HepG2 (cell line): ENCODE measurements around the gene FBXO33. TPM values are rescaled to one million over a fixed set of nuclear protein-coding genes. Genes with fewer than 3 reads are reported as not detected.

Experiments used
- CBX2 ChIP-seq, 2 experiments: fragments of 200-600 bp in 1 of 2; sonication (generic); formaldehyde crosslinking in 1 of 2; IDR thresholded peaks; 2 replicates each; pipeline versions ENCODE4 v1.7.0 to v1.8.1; 2018 to 2022; ENCODE audit warnings: low read depth in 2 of 2, low read length in 1 of 2, mild to moderate bottlenecking in 1 of 2, missing genetic modification reagents in 1 of 2
- CENPX ChIP-seq: sonication (generic); formaldehyde crosslinking; IDR thresholded peaks from 2 replicates; pipeline ENCODE4 v1.9.0; 2021; ENCODE audit warnings: mild to moderate bottlenecking, missing genetic modification reagents, moderate library complexity
- ELF4 ChIP-seq: sonication (generic); formaldehyde crosslinking; IDR thresholded peaks from 2 replicates; pipeline ENCODE4 v1.5.0; 2020; ENCODE audit warnings: missing genetic modification reagents, mild to moderate bottlenecking, moderate library complexity, borderline replicate concordance
- ISX ChIP-seq: sonication (generic); formaldehyde crosslinking; conservative IDR thresholded peaks from 2 replicates; pipeline ENCODE4 v1.5.0; 2020; ENCODE audit warnings: missing genetic modification reagents
- KDM3A ChIP-seq: IDR thresholded peaks from 2 replicates; pipeline ENCODE4 v1.6.1; 2018; ENCODE audit warnings: low read depth, missing compliant biosample characterization
- MIXL1 ChIP-seq: IDR thresholded peaks from 2 replicates; pipeline ENCODE4 v1.6.1; 2016
- MXI1 ChIP-seq: IDR thresholded peaks from 3 replicates; pipeline ENCODE4 v1.6.1; 2012; ENCODE audit warnings: low read depth, low read length, inconsistent platforms, borderline replicate concordance
- NCOA1 ChIP-seq: sonication (generic); formaldehyde crosslinking; IDR thresholded peaks from 2 replicates; pipeline ENCODE4 v1.9.0; 2021; ENCODE audit warnings: missing genetic modification reagents
- NONO ChIP-seq, 2 experiments: fragments of 450-650 bp in 1 of 2; sonication (generic) in 1 of 2; formaldehyde crosslinking in 1 of 2; IDR thresholded peaks in 1 of 2; conservative IDR thresholded peaks in 1 of 2; 2 replicates each; pipeline versions ENCODE4 v1.6.1 to v1.8.0; 2017 to 2022; ENCODE audit warnings: mild to moderate bottlenecking in 1 of 2, missing genetic modification reagents in 1 of 2, moderate library complexity in 1 of 2
- NR2C2 ChIP-seq: sonication (generic); formaldehyde crosslinking; IDR thresholded peaks from 2 replicates; pipeline ENCODE4 v1.4.0; 2020; ENCODE audit warnings: missing genetic modification reagents, mild to moderate bottlenecking, moderate library complexity, borderline replicate concordance
- PITX1 ChIP-seq: sonication (generic); formaldehyde crosslinking; IDR thresholded peaks from 2 replicates; pipeline ENCODE4 v1.5.1; 2020; ENCODE audit warnings: mild to moderate bottlenecking, missing genetic modification reagents
- SETDB1 ChIP-seq: sonication (generic); formaldehyde crosslinking; IDR thresholded peaks from 2 replicates; pipeline ENCODE4 v1.5.1; 2020; ENCODE audit warnings: missing genetic modification reagents, mild to moderate bottlenecking, borderline replicate concordance
- SMARCC2 ChIP-seq: fragments of 450-650 bp; IDR thresholded peaks from 2 replicates; pipeline ENCODE4 v1.6.1; 2017; ENCODE audit warnings: antibody characterized with exemption, mild to moderate bottlenecking
- THAP9 ChIP-seq: sonication (generic); formaldehyde crosslinking; IDR thresholded peaks from 2 replicates; pipeline ENCODE4; 2020; ENCODE audit warnings: missing genetic modification reagents, mild to moderate bottlenecking, borderline replicate concordance
- ZBTB1 ChIP-seq: sonication (generic); formaldehyde crosslinking; IDR thresholded peaks from 2 replicates; pipeline ENCODE4 v1.4.0; 2020; ENCODE audit warnings: missing genetic modification reagents, borderline replicate concordance
- ZBTB8A ChIP-seq: sonication (generic); formaldehyde crosslinking; IDR thresholded peaks from 2 replicates; pipeline ENCODE4 v1.4.0; 2020; ENCODE audit warnings: mild to moderate bottlenecking, low read depth, missing genetic modification reagents, borderline replicate concordance
- ZC3H4 ChIP-seq: sonication (generic); formaldehyde crosslinking; IDR thresholded peaks from 2 replicates; pipeline ENCODE4 v1.4.0; 2020; ENCODE audit warnings: missing genetic modification reagents, borderline replicate concordance
- ZNF101 ChIP-seq: sonication (generic); formaldehyde crosslinking; IDR thresholded peaks from 2 replicates; pipeline ENCODE4 v1.4.0; 2020; ENCODE audit warnings: mild to moderate bottlenecking, low read depth, missing genetic modification reagents, borderline replicate concordance
- ZNF12 ChIP-seq: sonication (generic); formaldehyde crosslinking; IDR thresholded peaks from 2 replicates; pipeline ENCODE4 v1.5.0; 2020; ENCODE audit warnings: missing genetic modification reagents
- ZNF138 ChIP-seq: sonication (generic); formaldehyde crosslinking; IDR thresholded peaks from 2 replicates; pipeline ENCODE4 v1.5.0; 2020; ENCODE audit warnings: mild to moderate bottlenecking, low read depth, missing genetic modification reagents
- ZNF160 ChIP-seq: sonication (generic); formaldehyde crosslinking; IDR thresholded peaks from 2 replicates; pipeline ENCODE4 v1.8.0; 2022; ENCODE audit warnings: mild to moderate bottlenecking, inconsistent platforms, missing genetic modification reagents
- ZNF205 ChIP-seq: IDR thresholded peaks from 2 replicates; pipeline ENCODE4 v1.6.1; 2018; ENCODE audit warnings: missing biosample characterization, missing genetic modification reagents
- ZNF263 ChIP-seq: sonication (generic); formaldehyde crosslinking; IDR thresholded peaks from 2 replicates; pipeline ENCODE4 v1.4.0; 2020; ENCODE audit warnings: missing genetic modification reagents
- ZNF510 ChIP-seq: sonication (generic); formaldehyde crosslinking; IDR thresholded peaks from 2 replicates; pipeline ENCODE4 v1.4.0; 2020; ENCODE audit warnings: low read depth, mild to moderate bottlenecking, missing genetic modification reagents
- ZNF709 ChIP-seq: sonication (generic); formaldehyde crosslinking; IDR thresholded peaks from 2 replicates; pipeline ENCODE4 v1.5.0; 2020; ENCODE audit warnings: mild to moderate bottlenecking, missing genetic modification reagents
- ZNF883 ChIP-seq: sonication (generic); formaldehyde crosslinking; IDR thresholded peaks from 2 replicates; pipeline ENCODE4 v1.5.1; 2020; ENCODE audit warnings: mild to moderate bottlenecking, missing genetic modification reagents; ENCODE audit errors: not compliant biosample characterization
- polyA plus RNA-seq, 8 experiments: library from polyadenylated mRNA; depleted of rRNA in 3 of 8; stranded (reverse) in 7 of 8; unstranded in 1 of 8; fragments of >200 nt; fragmentation: Illumina TruSeq in 4 of 8; extraction: Trizol in 4 of 8; gene quantifications; 2 replicates each; pipeline versions ENCODE4 v1.2.1 to v1.2.3, GENCODE V29; 2011 to 2016; ENCODE audit warnings: low read depth in 4 of 8, missing spikeins in 1 of 8, mixed read lengths in 1 of 8; ENCODE audit not compliant: insufficient read depth in 1 of 8
- total RNA-seq, 5 experiments: library from RNA; depleted of rRNA; stranded (reverse); fragments of >200 nt; fragmentation: Illumina TruSeq; extraction: Trizol; gene quantifications; 2 replicates each; pipeline ENCODE4 v1.2.3, GENCODE V29; 2016; ENCODE audit warnings: low read depth in 1 of 5
- TF ChIP-seq, protein P1 (sequence below): sonication (generic); formaldehyde crosslinking; IDR thresholded peaks from 2 replicates; pipeline ENCODE4 v1.8.0; 2022; ENCODE audit warnings: missing genetic modification reagents, mild to moderate bottlenecking, inconsistent platforms, borderline replicate concordance

The FBXO33 gene
- total and polyA plus RNA-seq, 2 of the 13 experiments (the other 11 are each of a cell fraction or from before 2014, with no cell fraction given) = 15.5 to 16.9 TPM

DNA sequence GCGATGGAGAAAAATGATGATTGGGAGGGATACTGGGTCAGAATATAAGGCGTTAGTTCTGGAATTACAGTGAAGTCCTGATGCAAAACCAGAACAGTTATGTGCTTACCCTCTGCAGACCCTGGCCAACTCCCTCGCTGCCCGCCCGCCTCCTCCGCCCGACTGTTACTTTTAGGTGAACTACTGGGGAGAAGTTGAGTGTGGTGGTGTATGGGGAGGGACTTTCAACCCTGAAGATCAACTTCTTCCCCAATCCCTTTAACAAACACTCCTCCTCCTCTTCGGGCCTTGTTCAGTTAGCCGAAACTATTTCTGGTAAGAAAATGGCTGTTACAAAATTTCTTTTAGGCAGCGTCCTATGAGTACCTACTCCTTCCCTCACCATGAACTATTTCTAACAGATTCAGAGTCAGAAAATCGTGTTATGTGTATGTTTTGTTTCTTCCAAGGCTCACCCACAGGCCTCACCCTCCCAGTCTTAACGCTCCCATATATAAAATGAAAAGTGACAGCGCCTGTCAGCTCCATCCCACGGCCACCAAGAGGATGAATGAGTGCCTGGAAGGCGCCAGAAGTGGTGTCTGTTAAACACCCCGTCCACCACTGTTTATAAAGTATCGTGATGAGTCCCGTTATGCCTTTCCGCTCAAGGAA, 1.3 kb downstream of the FBXO33 start (continued):
- TF ChIP-seq ZNF138 (CRISPR knock-in tag) (0 out of 2 replicates have a peak, but pooled peaks have one; percentile 24), NONO (IDR thresholded peaks at IDR 0.05) (no peak), NONO (CRISPR knock-in tag; conservative IDR thresholded peaks at IDR 0.05) (peak; percentile 48; the same call in 1 of the 2 replicates), PITX1 (no peak), ZNF205 (CRISPR knock-in tag) (0 out of 2 replicates have a peak, but pooled peaks have one; percentile 11), CBX2 (IDR thresholded peaks at IDR 0.05; ENCODE audit: low read depth, low read length) (no peak), CBX2 (CRISPR knock-in tag; IDR thresholded peaks at IDR 0.05; ENCODE audit: low read depth) (no peak), KDM3A (CRISPR knock-in tag) (no peak), CENPX (CRISPR knock-in tag) (no peak), SETDB1 (no peak), THAP9 (CRISPR knock-in tag) (no peak), ZBTB1 (CRISPR knock-in tag) (peak; percentile 8; the same call in 1 of the 2 replicates), NCOA1 (CRISPR knock-in tag) (peak; percentile 17; the same call in 1 of the 2 replicates), ZNF12 (CRISPR knock-in tag) (0 out of 2 replicates have a peak, but pooled peaks have one; percentile 7), ZNF883 (CRISPR knock-in tag) (no peak), ZNF709 (CRISPR knock-in tag) (0 out of 2 replicates have a peak, but pooled peaks have one; percentile 22), SMARCC2 (no peak), ZBTB8A (CRISPR knock-in tag) (peak; percentile 56; the same call in 1 of the 2 replicates), ZC3H4 (no peak), ZNF160 (CRISPR knock-in tag) (no peak), ZNF263 (peak; percentile 27; the same call in 1 of the 2 replicates), ELF4 (peak; percentile 23; the same call in 1 of the 2 replicates), MXI1 (no peak), ZNF101 (0 out of 2 replicates have a peak, but pooled peaks have one; percentile 30), MIXL1 (CRISPR knock-in tag) (no peak), ISX (CRISPR knock-in tag) (no peak), ZNF510 (0 out of 2 replicates have a peak, but pooled peaks have one; percentile 17), NR2C2 (CRISPR knock-in tag) (no peak)
- TF ChIP-seq, protein P1, sequence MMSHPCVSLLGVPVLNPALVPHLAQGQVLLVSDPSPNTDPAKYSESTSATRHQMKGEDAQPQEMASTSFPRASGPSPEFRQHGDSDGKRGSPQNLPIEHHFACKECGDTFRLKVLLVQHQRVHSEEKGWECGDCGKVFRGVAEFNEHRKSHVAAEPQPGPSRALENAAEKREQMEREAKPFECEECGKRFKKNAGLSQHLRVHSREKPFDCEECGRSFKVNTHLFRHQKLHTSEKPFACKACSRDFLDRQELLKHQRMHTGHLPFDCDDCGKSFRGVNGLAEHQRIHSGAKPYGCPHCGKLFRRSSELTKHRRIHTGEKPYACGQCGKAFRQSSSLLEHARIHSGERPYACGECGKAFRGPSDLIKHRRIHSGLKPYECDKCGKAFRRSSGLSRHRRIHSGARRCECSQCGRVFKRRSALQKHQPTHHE (CRISPR knock-in tag) = 0 out of 2 replicates have a peak, but pooled peaks have one; percentile 6
